ENCODE measurements around the gene ADGRG2.
A peak's percentile ranks its signal among the peaks of the same experiment; 100 is the strongest.

ADGRG2 gene

GRCh38 chrX:18994713-18995112, 127.6 kb downstream of the ADGRG2 start:
- ATAC-seq = peak; percentile 85
- TF ChIP-seq SNAI2 (CRISPR knock-in tag; IDR thresholded peaks at IDR 0.05) = no peak
- no peak for TF ChIP-seq PPARA (CRISPR knock-in tag; IDR thresholded peaks at IDR 0.05; ENCODE audit: borderline replicate concordance)
- TF ChIP-seq POU6F1 (CRISPR knock-in tag; IDR thresholded peaks at IDR 0.05; ENCODE audit: borderline replicate concordance, low read depth) = no peak
- no peak for TF ChIP-seq TSHZ2 (CRISPR knock-in tag; IDR thresholded peaks at IDR 0.05)
- no peak for TF ChIP-seq OSR1 (CRISPR knock-in tag; IDR thresholded peaks at IDR 0.05)
- no peak for TF ChIP-seq ESRRG (CRISPR knock-in tag; IDR thresholded peaks at IDR 0.05)
- no peak for TF ChIP-seq ZC3H10 (CRISPR knock-in tag; IDR thresholded peaks at IDR 0.05)
- TF ChIP-seq CSRNP3 (CRISPR knock-in tag; IDR thresholded peaks at IDR 0.05) = no peak
- no peak for TF ChIP-seq TOX (CRISPR knock-in tag; IDR thresholded peaks at IDR 0.05; ENCODE audit: borderline replicate concordance)
- TF ChIP-seq BACH2 (CRISPR knock-in tag; IDR thresholded peaks at IDR 0.05; ENCODE audit: borderline replicate concordance) = no peak
- TF ChIP-seq ZNF8 (CRISPR knock-in tag; IDR thresholded peaks at IDR 0.05) = no peak
- TF ChIP-seq ZFP30 (CRISPR knock-in tag; IDR thresholded peaks at IDR 0.05) = no peak
- no peak for TF ChIP-seq CSDC2 (CRISPR knock-in tag; IDR thresholded peaks at IDR 0.05)

GRCh38 chrX:18992829-18993228, 129.4 kb downstream of the ADGRG2 start:
- no peak for ATAC-seq
- TF ChIP-seq CSDC2 (CRISPR knock-in tag; IDR thresholded peaks at IDR 0.05) (no peak), GLIS3 (CRISPR knock-in tag; IDR thresholded peaks at IDR 0.05) (no peak), ESRRG (CRISPR knock-in tag; IDR thresholded peaks at IDR 0.05) (no peak), ZNF565 (CRISPR knock-in tag; conservative IDR thresholded peaks at IDR 0.05; ENCODE audit: low read depth) (no peak), ZC3H10 (CRISPR knock-in tag; IDR thresholded peaks at IDR 0.05) (no peak), ISL1 (CRISPR knock-in tag; IDR thresholded peaks at IDR 0.05) (no peak), PATZ1 (CRISPR knock-in tag; IDR thresholded peaks at IDR 0.05; ENCODE audit: borderline replicate concordance) (no peak), ZNF8 (CRISPR knock-in tag; IDR thresholded peaks at IDR 0.05) (no peak), ZFP3 (CRISPR knock-in tag; IDR thresholded peaks at IDR 0.05) (no peak), TCF4 (CRISPR knock-in tag; IDR thresholded peaks at IDR 0.05; ENCODE audit: borderline replicate concordance) (no peak), ZFP30 (CRISPR knock-in tag; IDR thresholded peaks at IDR 0.05) (no peak)

GRCh38 chrX:18985186-18985435, 137.2 kb downstream of the ADGRG2 start:
- peak; percentile 9 for ATAC-seq
- TF ChIP-seq ZNF8 (CRISPR knock-in tag; IDR thresholded peaks at IDR 0.05) (no peak), CSRNP3 (CRISPR knock-in tag; IDR thresholded peaks at IDR 0.05) (no peak), ZNF565 (CRISPR knock-in tag; conservative IDR thresholded peaks at IDR 0.05; ENCODE audit: low read depth) (no peak), ISL1 (CRISPR knock-in tag; IDR thresholded peaks at IDR 0.05) (no peak), TCF4 (CRISPR knock-in tag; IDR thresholded peaks at IDR 0.05; ENCODE audit: borderline replicate concordance) (no peak)

Measured in SK-N-SH treated with all-trans-retinoic acid at 6 μM for 48 hours (cell line).